Esophagus (tissue), 2 donors: ENCODE data around the gene TBC1D24. TPM values are rescaled to one million over a fixed set of nuclear protein-coding genes. Genes with fewer than 3 reads are reported as not detected.

Source experiments
- H3K27ac ChIP-seq, 2 donors: one replicate each; pipeline ENCODE4 v1.5.1; 2013; ENCODE audit warnings: low read depth in 2 of 2, mild to moderate bottlenecking in 2 of 2, inconsistent platforms in 1 of 2, low read length in 1 of 2, moderate library complexity in 1 of 2
- H3K27me3 ChIP-seq, 2 donors: one replicate each; pipeline ENCODE4 v1.6.1; 2013; ENCODE audit warnings: low read length in 2 of 2, control low read depth in 1 of 2, mild to moderate bottlenecking in 1 of 2; ENCODE audit not compliant: insufficient read depth in 2 of 2, control insufficient read depth in 1 of 2
- H3K36me3 ChIP-seq, 2 donors: one replicate each; pipeline ENCODE4 v1.6.1; 2013; ENCODE audit warnings: low read length in 1 of 2; ENCODE audit not compliant: control insufficient read depth in 2 of 2, insufficient read depth in 2 of 2
- H3K4me1 ChIP-seq, 2 donors: one replicate each; pipeline ENCODE4 v1.6.1; 2013; ENCODE audit warnings: low read length in 1 of 2; ENCODE audit not compliant: control insufficient read depth in 2 of 2, insufficient read depth in 2 of 2
- H3K4me3 ChIP-seq, 2 donors: one replicate each; pipeline ENCODE4 v1.5.1; 2013; ENCODE audit warnings: low read length in 2 of 2, mild to moderate bottlenecking in 2 of 2, low read depth in 1 of 2, moderate library complexity in 1 of 2
- H3K9me3 ChIP-seq, 2 donors: one replicate each; pipeline ENCODE4 v1.6.1; 2013; ENCODE audit warnings: mild to moderate bottlenecking in 2 of 2, low read depth in 1 of 2, low read length in 1 of 2, moderate library complexity in 1 of 2; ENCODE audit not compliant: control insufficient read depth in 2 of 2, insufficient read depth in 1 of 2
- WGBS, 2 donors: extraction: QIAGEN DNeasy Blood & Tissue Kit; methylation state at CpG; one replicate each; pipeline ENCODE4 v1.1.7; 2013; 5-methylcytosine and 5-hydroxymethylcytosine counted together
- polyA plus RNA-seq, 2 donors: library from polyadenylated mRNA; stranded (reverse); fragments of 200-250 nt; gene quantifications; one replicate each; pipeline ENCODE4 v1.2.3, GENCODE V29; 2013
- donor health status: healthy with polysubstance abuse.
- donor health status: Bipolar disorder and iron deficiency.

TBC1D24 gene
- polyA plus RNA-seq, 2 donors: 1.3 to 2.8 TPM

- WGBS, 2 donors: 36 to 38% methylated on average over 46 to 61 of the region's 61 CpGs
- Histone ChIP-seq H3K4me3 (peak overlapping the region in 1 of 2 donors; percentile 2), H3K27me3 (peaks cover 0 to 4% of the 10 kb centered on the region in 2 donors), H3K27ac (no peak overlapping the region), H3K36me3 (no peaks in the 10 kb centered on the region), H3K9me3 (no peaks in the 10 kb centered on the region), H3K4me1 (peaks cover 14 to 36% of the 10 kb centered on the region in 2 donors)
Measured at GRCh38 chr16:2471653-2472487, 3.1 kb upstream of the TBC1D24 start.

GRCh38 chr16:2472488-2472864, 2.5 kb upstream of the TBC1D24 start:
- Histone ChIP-seq H3K27ac (no peak overlapping the region), H3K4me1 (peaks cover 14 to 33% of the 10 kb centered on the region in 2 donors), H3K4me3 (no peak overlapping the region), H3K36me3 (no peaks in the 10 kb centered on the region), H3K9me3 (no peaks in the 10 kb centered on the region), H3K27me3 (peaks cover 0 to 4% of the 10 kb centered on the region in 2 donors)
- 91 to 95% methylated on average over 26 to 27 of the region's 27 CpGs for WGBS, 2 donors

GRCh38 chr16:2472885-2473445, 2.0 kb upstream of the TBC1D24 start:
- peaks cover 0 to 4% of the 10 kb centered on the region in 2 donors for H3K27me3 ChIP-seq

GRCh38 chr16:2473446-2473926, 1.4 kb upstream of the TBC1D24 start:
- Histone ChIP-seq H3K27me3 (peaks cover 0 to 4% of the 10 kb centered on the region in 2 donors), H3K27ac (no peak overlapping the region), H3K9me3 (no peaks in the 10 kb centered on the region), H3K36me3 (no peaks in the 10 kb centered on the region), H3K4me3 (peak overlapping the region; percentile 15 to 69), H3K4me1 (peaks cover 11 to 25% of the 10 kb centered on the region in 2 donors)
- WGBS, 2 donors: 4 to 6% methylated on average over 30 to 49 of the region's 49 CpGs

More at GRCh38 chr16:2472885-2473445, 2.0 kb upstream of the TBC1D24 start:
- no peak overlapping the region for H3K27ac ChIP-seq
- H3K36me3 ChIP-seq: no peaks in the 10 kb centered on the region
- H3K4me3 ChIP-seq: no peak overlapping the region
- H3K4me1 ChIP-seq: peaks cover 14 to 29% of the 10 kb centered on the region in 2 donors
- no peaks in the 10 kb centered on the region for H3K9me3 ChIP-seq
- 72 to 88% methylated on average over 14 of the region's 14 CpGs for WGBS, 2 donors

GRCh38 chr16:2473999-2474876, 689 bp upstream of the TBC1D24 start:
- Histone ChIP-seq H3K4me3 (peak overlapping the region; percentile 46 to 69), H3K9me3 (no peaks in the 10 kb centered on the region), H3K36me3 (no peaks in the 10 kb centered on the region), H3K27me3 (peaks cover 0 to 4% of the 10 kb centered on the region in 2 donors), H3K4me1 (peaks cover 8 to 25% of the 10 kb centered on the region in 2 donors), H3K27ac (peak overlapping the region; percentile 36 to 74)
- WGBS, 2 donors: 0% methylated on average over 70 to 100 of the region's 100 CpGs

- 10 to 12% methylated on average over 51 to 55 of the region's 55 CpGs for WGBS, 2 donors
- peaks cover 8 to 25% of the 10 kb centered on the region in 2 donors for H3K4me1 ChIP-seq
- peak overlapping the region; percentile 46 to 69 for H3K4me3 ChIP-seq
- peaks cover 0 to 4% of the 10 kb centered on the region in 2 donors for H3K27me3 ChIP-seq
- H3K9me3 ChIP-seq: no peaks in the 10 kb centered on the region
- no peak overlapping the region for H3K27ac ChIP-seq
- no peaks in the 10 kb centered on the region for H3K36me3 ChIP-seq
Measured at GRCh38 chr16:2475413-2476344, 752 bp downstream of the TBC1D24 start.

GRCh38 chr16:2476345-2476720, 1.4 kb downstream of the TBC1D24 start:
- Histone ChIP-seq H3K36me3 (no peaks in the 10 kb centered on the region), H3K4me1 (peaks cover 8 to 27% of the 10 kb centered on the region in 2 donors), H3K27ac (no peak overlapping the region), H3K9me3 (no peaks in the 10 kb centered on the region), H3K27me3 (peaks cover 0 to 2% of the 10 kb centered on the region in 2 donors), H3K4me3 (no peak overlapping the region)
- 80 to 94% methylated on average over 9 of the region's 9 CpGs for WGBS, 2 donors

GRCh38 chr16:2476741-2477140, 1.8 kb downstream of the TBC1D24 start:
- no peak overlapping the region for H3K27ac ChIP-seq
- no peaks in the 10 kb centered on the region for H3K9me3 ChIP-seq
- 73 to 90% methylated on average over 3 of the region's 3 CpGs for WGBS, 2 donors
- peaks cover 0 to 2% of the 10 kb centered on the region in 2 donors for H3K27me3 ChIP-seq
- H3K4me1 ChIP-seq: peaks cover 5 to 23% of the 10 kb centered on the region in 2 donors
- no peaks in the 10 kb centered on the region for H3K36me3 ChIP-seq
- no peak overlapping the region for H3K4me3 ChIP-seq
